ENCODE results near the gene KRTAP6-1.

KRTAP6-1 gene

GRCh38 chr21:30613836-30614235 is at the start of gene KRTAP6-1:
TSS of gene KRTAP6-1 (minus strand) at chr21:30613930. CDS start at chr21:30613904, 26 bp downstream.
- DNase-seq, result no peak

- DNase-seq, result no peak
These were observed 39.2 kb upstream of the KRTAP6-1 start for GRCh38 chr21:30652891-30653290.

GRCh38 chr21:30646904-30647414 is 33.2 kb upstream of the KRTAP6-1 start:
- DNase-seq, result no peak

- DNase-seq, result no peak
These were observed 28.8 kb upstream of the KRTAP6-1 start, which contains the start of gene KRTAP20-3 for GRCh38 chr21:30642564-30642963. TSS of gene KRTAP20-3 (plus strand) at chr21:30642864.

- DNase-seq, result no peak
These were observed 25.0 kb upstream of the KRTAP6-1 start for GRCh38 chr21:30638686-30639085.

- DNase-seq, result no peak
These were observed 21.2 kb upstream of the KRTAP6-1 start, which contains the start of gene KRTAP20-2 for GRCh38 chr21:30634906-30635305. TSS of gene KRTAP20-2 (plus strand) at chr21:30635206. CDS start at chr21:30635264, 58 bp downstream.

- no peak for DNase-seq
These were observed 15.5 kb upstream of the KRTAP6-1 start for GRCh38 chr21:30629200-30629599.

- DNase-seq, result no peak
These were observed 14.4 kb upstream of the KRTAP6-1 start for GRCh38 chr21:30628109-30628508.

GRCh38 chr21:30625449-30626165 is 11.9 kb upstream of the KRTAP6-1 start:
- DNase-seq, result no peak

- DNase-seq, result no peak
These were observed 9.6 kb upstream of the KRTAP6-1 start for GRCh38 chr21:30623362-30623761.

- DNase-seq, result no peak
These were observed 6.8 kb upstream of the KRTAP6-1 start, which contains the start of gene KRTAP20-4 for GRCh38 chr21:30620522-30620921. TSS of gene KRTAP20-4 (plus strand) at chr21:30620627.

GRCh38 chr21:30620080-30620479 is 6.3 kb upstream of the KRTAP6-1 start:
- DNase-seq, result no peak

- no peak for DNase-seq
These were observed 2.4 kb upstream of the KRTAP6-1 start, which contains the start of gene KRTAP20-1 for GRCh38 chr21:30616125-30616524. TSS of gene KRTAP20-1 (plus strand) at chr21:30616425. CDS start at chr21:30616455, 30 bp downstream.

GRCh38 chr21:30615199-30615598 is 1.5 kb upstream of the KRTAP6-1 start:
- no peak for DNase-seq

GRCh38 chr21:30612132-30612531 is 1.6 kb downstream of the KRTAP6-1 start:
- no peak for DNase-seq

- no peak for DNase-seq
These were observed 7.8 kb downstream of the KRTAP6-1 start for GRCh38 chr21:30605968-30606367.

- no peak for DNase-seq
These were observed 12.9 kb downstream of the KRTAP6-1 start, which contains the start of gene KRTAP22-1 for GRCh38 chr21:30600787-30601186. TSS of gene KRTAP22-1 (plus strand) at chr21:30601087.

- no peak for DNase-seq
These were observed 14.9 kb downstream of the KRTAP6-1 start, which contains the start of gene KRTAP6-2 for GRCh38 chr21:30598802-30599201. TSS of gene KRTAP6-2 (minus strand) at chr21:30598902. CDS start at chr21:30598874, 28 bp downstream.

- DNase-seq, result no peak
These were observed 21.6 kb downstream of the KRTAP6-1 start, which contains the start of gene KRTAP6-3 for GRCh38 chr21:30592140-30592539. TSS of gene KRTAP6-3 (plus strand) at chr21:30592440. CDS start at chr21:30592446, 6 bp downstream.

GRCh38 chr21:30590297-30590696 is 23.4 kb downstream of the KRTAP6-1 start, which contains the start of gene KRTAP22-2:
TSS of gene KRTAP22-2 (minus strand) at chr21:30590397.
- DNase-seq, result no peak

GRCh38 chr21:30582870-30583269 is 30.9 kb downstream of the KRTAP6-1 start:
- DNase-seq, result no peak

GRCh38 chr21:30580132-30580531 is 33.6 kb downstream of the KRTAP6-1 start:
- DNase-seq, result no peak

- no peak for DNase-seq
These were observed 34.4 kb downstream of the KRTAP6-1 start for GRCh38 chr21:30579346-30579745.

- DNase-seq, result no peak
These were observed 36.0 kb downstream of the KRTAP6-1 start for GRCh38 chr21:30577766-30578165.

All from AML-193 (cell line).